DOHH2 (cell line): ENCODE results near the gene HLA-DRA.

ENCODE experiments used
- EZH2phosphoT487 ChIP-seq: fragments of 200-600 bp; sonication (generic); IDR thresholded peaks from 2 replicates; pipeline ENCODE4 v1.6.1; 2017; ENCODE audit warnings: borderline replicate concordance, mild to moderate bottlenecking, antibody characterized with exemption, low read length, moderate library complexity, mixed read lengths
- TF ChIP-seq, protein P1 (sequence below): fragments of 200-600 bp; sonication (generic); IDR thresholded peaks from one replicate; pipeline ENCODE4 v1.5.1; 2014; ENCODE audit warnings: antibody characterized with exemption, mild to moderate bottlenecking, low read depth, low read length; ENCODE audit not compliant: poor library complexity, severe bottlenecking

GRCh38 chr6:32484614-32484998 lies 44.9 kb downstream of the HLA-DRA start:
- TF ChIP-seq, protein P1, sequence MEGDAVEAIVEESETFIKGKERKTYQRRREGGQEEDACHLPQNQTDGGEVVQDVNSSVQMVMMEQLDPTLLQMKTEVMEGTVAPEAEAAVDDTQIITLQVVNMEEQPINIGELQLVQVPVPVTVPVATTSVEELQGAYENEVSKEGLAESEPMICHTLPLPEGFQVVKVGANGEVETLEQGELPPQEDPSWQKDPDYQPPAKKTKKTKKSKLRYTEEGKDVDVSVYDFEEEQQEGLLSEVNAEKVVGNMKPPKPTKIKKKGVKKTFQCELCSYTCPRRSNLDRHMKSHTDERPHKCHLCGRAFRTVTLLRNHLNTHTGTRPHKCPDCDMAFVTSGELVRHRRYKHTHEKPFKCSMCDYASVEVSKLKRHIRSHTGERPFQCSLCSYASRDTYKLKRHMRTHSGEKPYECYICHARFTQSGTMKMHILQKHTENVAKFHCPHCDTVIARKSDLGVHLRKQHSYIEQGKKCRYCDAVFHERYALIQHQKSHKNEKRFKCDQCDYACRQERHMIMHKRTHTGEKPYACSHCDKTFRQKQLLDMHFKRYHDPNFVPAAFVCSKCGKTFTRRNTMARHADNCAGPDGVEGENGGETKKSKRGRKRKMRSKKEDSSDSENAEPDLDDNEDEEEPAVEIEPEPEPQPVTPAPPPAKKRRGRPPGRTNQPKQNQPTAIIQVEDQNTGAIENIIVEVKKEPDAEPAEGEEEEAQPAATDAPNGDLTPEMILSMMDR = no peak
- no peak for TF ChIP-seq EZH2phosphoT487
